Omental fat pad (tissue), 4 donors: Measurements from ENCODE around the gene POLE4. TPM values are rescaled to one million over a fixed set of nuclear protein-coding genes. Genes with fewer than 3 reads are reported as not detected.

Experiments
- ATAC-seq: fragments of 150-250 bp; one replicate; pipeline ENCODE4 v1.9.1; 2016; ENCODE audit warnings: mild to moderate bottlenecking, moderate library complexity; ENCODE audit not compliant: low FRiP score
- DNase-seq: peaks from one replicate; pipeline ENCODE4 v3.0.0-alpha.2; 2019; ENCODE audit warnings: low spot score
- CTCF ChIP-seq, 3 donors: fragments of 450-650 bp; IDR thresholded peaks; one replicate each; pipeline ENCODE4 v1.5.1; 2016 to 2017; ENCODE audit warnings: antibody characterized with exemption in 3 of 3, mild to moderate bottlenecking in 3 of 3, moderate library complexity in 2 of 3
- total RNA-seq, 4 donors: library from RNA; depleted of rRNA; stranded (reverse); fragments of >200 nt; gene quantifications; one replicate each; pipeline ENCODE4 v1.1.0, GENCODE V29; 2016

Gene POLE4
- total RNA-seq, 4 donors from 2014 or later: 21.5 to 66.7 (median 32.1) TPM

- no peak for TF ChIP-seq CTCF (IDR thresholded peaks at IDR 0.05)
- no peak for DNase-seq
- no peak for ATAC-seq
Measured at GRCh38 chr2:74948779-74949178, 9.7 kb upstream of the POLE4 start.

GRCh38 chr2:74951211-74951754 lies 7.2 kb upstream of the POLE4 start:
- DNase-seq (no peak), ATAC-seq (no peak)
- no peak for TF ChIP-seq CTCF (IDR thresholded peaks at IDR 0.05)

GRCh38 chr2:74952575-74952974 lies 5.9 kb upstream of the POLE4 start:
- DNase-seq (no peak), ATAC-seq (no peak)
- no peak for TF ChIP-seq CTCF (IDR thresholded peaks at IDR 0.05)

- TF ChIP-seq CTCF (IDR thresholded peaks at IDR 0.05): no peak
- ATAC-seq: no peak
Measured at GRCh38 chr2:74953796-74954499, 4.5 kb upstream of the POLE4 start.

GRCh38 chr2:74954500-74954874 lies 4.0 kb upstream of the POLE4 start:
- DNase-seq (no peak), ATAC-seq (no peak)
- TF ChIP-seq CTCF (IDR thresholded peaks at IDR 0.05): no peak

More at GRCh38 chr2:74953796-74954499, 4.5 kb upstream of the POLE4 start:
- DNase-seq: no peak

GRCh38 chr2:74957886-74958273 lies 563 bp upstream of the POLE4 start:
- ATAC-seq (no peak), DNase-seq (no peak)
- no peak for TF ChIP-seq CTCF (IDR thresholded peaks at IDR 0.05)

- DNase-seq (no peak), ATAC-seq (no peak)
- no peak for TF ChIP-seq CTCF (IDR thresholded peaks at IDR 0.05)
Measured at GRCh38 chr2:74959106-74959751, 786 bp downstream of the POLE4 start.
